Measurements from ENCODE around the gene HILPDA. TPM values are rescaled to one million over a fixed set of nuclear protein-coding genes. Genes with fewer than 3 reads are reported as not detected.
"Not testable (repeated sequence)": the region's sequence is repeated elsewhere in the genome, so short reads cannot be mapped to it uniquely, and the experiment has no call there.

Gene HILPDA
- total and polyA plus RNA-seq, 5 donors = 6.2 to 10.6 (median 6.8) TPM

DNA sequence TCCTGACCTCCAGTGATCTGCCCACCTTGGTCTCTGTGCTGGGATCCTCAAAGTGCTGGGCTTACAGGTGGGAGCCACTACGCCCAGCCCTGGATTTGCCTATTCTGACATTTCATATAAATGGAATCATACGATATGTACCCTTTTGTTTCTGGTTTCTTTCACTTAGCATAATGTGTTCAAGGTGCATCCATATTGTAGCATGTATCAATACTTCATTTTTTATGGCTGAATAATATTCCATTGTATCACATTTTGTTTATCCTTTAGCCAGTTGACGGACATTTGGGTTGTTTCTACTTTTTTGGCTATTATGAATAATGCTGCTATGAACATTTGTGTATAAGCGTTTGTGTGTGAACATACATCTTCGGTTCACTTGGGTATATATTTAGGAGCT lies 4.8 kb upstream of the HILPDA start:
- Histone ChIP-seq H3K4me1 (ENCODE audit: control insufficient read depth, insufficient read depth, low read length) (peaks cover 8% of the 10 kb centered on the region), H3K4me3 (ENCODE audit: low read length) (no peak overlapping the region), H3K27ac (ENCODE audit: low read length) (peak overlapping the region; percentile 24), H3K27me3 (ENCODE audit: control insufficient read depth, insufficient read depth) (no peaks in the 10 kb centered on the region), H3K9me3 (ENCODE audit: control insufficient read depth, low read length) (no peaks in the 10 kb centered on the region)
- ATAC-seq (no peak), DNase-seq (no peak)
- 93% methylated on average over 5 of the region's 5 CpGs for WGBS
- intact Hi-C loops (cut with DNase I) = no loop called here

DNA sequence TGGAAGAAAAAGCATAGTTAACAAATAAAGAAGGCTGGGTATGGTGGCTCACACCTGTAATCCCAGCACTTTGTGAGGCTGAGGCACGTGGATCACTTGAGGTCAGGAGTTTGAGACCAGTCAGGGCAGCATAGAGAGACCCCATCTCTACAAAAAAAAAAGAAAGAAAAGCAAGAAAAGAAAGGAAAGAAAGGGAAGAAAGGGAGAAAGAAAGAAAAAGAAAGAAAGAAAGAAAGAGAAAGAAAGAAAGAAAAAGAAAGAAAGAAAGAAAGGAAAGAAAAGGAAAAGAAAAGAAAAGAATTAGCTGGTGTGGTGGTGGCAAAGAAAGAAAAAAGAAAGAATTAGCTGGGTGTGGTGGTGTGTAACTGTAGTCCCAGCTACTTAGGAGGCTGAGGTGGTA lies 3.1 kb upstream of the HILPDA start:
- WGBS = 80% methylated on average over 1 of the region's 1 CpG
- intact Hi-C loops (cut with DNase I) = no loop called here
- Histone ChIP-seq H3K9me3 (ENCODE audit: control insufficient read depth, low read length) (no peaks in the 10 kb centered on the region), H3K27ac (ENCODE audit: low read length) (no peak overlapping the region), H3K4me3 (ENCODE audit: low read length) (no peak overlapping the region), H3K4me1 (ENCODE audit: control insufficient read depth, insufficient read depth, low read length) (peaks cover 10% of the 10 kb centered on the region), H3K27me3 (ENCODE audit: control insufficient read depth, insufficient read depth) (no peaks in the 10 kb centered on the region)
- no peak for DNase-seq
- no peak for ATAC-seq

DNA sequence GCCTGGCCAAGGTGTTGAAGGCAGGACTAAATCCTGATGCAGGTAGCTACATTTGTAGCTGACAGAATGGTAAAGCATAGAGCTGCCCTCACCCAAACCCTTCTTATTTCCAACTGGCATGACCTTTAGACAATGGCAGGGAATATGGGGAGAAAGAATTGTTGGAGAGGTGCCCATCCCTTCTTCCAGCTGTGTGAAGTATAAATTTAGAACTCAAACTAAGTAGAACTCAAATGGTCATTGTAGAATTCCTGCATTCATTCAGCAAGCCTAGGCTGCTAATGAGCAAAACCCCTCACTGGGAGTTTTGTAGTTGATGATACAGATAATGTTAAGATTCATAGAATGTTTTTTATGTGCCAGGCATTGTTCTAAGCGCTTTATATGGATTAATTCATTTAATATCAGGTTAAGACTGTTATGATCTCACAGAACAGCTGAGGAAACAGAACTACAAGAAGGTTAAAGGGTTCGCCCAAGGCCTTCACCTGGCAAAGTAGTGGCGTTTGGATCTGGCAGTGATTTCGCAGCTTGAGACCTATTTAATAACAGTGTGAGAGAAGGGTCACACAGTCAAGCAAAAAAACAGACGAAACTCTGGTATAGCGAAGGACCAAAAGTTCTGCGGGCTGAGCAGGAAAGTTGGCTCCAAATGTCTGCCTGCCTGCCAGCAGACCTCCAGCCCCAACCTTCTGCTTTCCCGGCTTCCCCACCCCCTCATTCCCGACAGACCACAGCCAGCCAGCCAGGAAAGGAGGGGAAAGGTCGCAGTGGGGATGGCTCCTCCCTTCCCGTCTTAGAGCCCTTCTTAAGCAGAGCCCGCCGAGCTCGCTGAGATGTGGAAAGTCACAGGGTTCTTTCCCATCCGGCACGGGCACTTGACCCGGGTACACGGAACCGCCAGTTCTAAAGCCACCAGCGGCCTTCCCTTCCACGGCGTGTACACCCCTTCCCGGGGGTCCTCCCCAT lies 1.6 kb upstream of the HILPDA start:
- ATAC-seq (peak; percentile 92 to 93), DNase-seq (peak; percentile 95 to 96 (median 95))
- Histone ChIP-seq H3K9me3 (ENCODE audit: control insufficient read depth, low read length) (no peaks in the 10 kb centered on the region), H3K4me3 (ENCODE audit: low read length) (peak overlapping the region; percentile 4), H3K27me3 (ENCODE audit: control insufficient read depth, insufficient read depth) (no peaks in the 10 kb centered on the region), H3K4me1 (ENCODE audit: control insufficient read depth, insufficient read depth, low read length) (peaks cover 10% of the 10 kb centered on the region), H3K27ac (ENCODE audit: low read length) (peak overlapping the region; percentile 99)
- WGBS = 16% methylated on average over 23 of the region's 23 CpGs
- intact Hi-C loops (cut with DNase I) = no loop called here

DNA sequence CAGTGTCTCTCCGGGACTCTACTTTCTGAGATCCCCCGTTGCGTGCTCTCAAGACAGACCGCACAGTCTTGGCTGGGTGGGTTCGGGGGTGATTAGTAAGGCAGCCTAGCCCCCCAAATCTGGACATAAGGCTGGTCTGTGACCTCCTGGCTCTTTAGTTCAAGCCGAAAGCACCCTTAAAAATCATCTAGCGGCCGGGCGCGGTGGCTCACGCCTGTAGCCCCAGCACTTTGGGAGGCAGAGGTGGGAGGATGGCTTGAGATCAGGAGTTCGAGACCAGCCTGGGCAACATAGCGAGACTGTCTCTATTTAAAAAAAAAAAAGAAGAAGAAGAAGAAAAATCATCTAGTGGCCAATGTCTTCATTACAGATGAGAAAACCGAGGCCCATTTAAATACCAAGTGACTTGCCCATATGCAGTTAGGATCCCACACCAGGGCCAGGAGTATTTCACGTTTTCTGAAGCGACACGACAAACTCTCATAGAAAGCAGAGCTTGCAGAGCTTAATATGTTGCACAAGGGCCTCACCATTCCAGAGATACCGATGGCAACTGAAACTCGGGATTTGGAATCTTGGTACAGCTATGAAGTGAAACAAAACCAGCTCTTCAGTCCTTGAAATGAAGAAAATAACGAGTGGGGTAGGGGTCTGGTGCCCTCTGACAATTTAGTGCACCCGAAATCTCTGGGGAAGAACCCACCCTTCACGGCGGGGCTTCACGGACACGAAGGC lies 703 bp upstream of the HILPDA start:
- intact Hi-C loops (cut with DNase I) = no loop called here
- peak in 1 of 2 donors; percentile 0 for ATAC-seq
- peak overlapping the region; percentile 91 for H3K4me3 ChIP-seq (ENCODE audit: low read length)
- WGBS = 41% methylated on average over 25 of the region's 25 CpGs
- peaks cover 10% of the 10 kb centered on the region for H3K4me1 ChIP-seq (ENCODE audit: control insufficient read depth, insufficient read depth, low read length)
- H3K27me3 ChIP-seq (ENCODE audit: control insufficient read depth, insufficient read depth) = no peaks in the 10 kb centered on the region
- DNase-seq = peak in 1 of 3 donors; percentile 45
- peak overlapping the region; percentile 99 for H3K27ac ChIP-seq (ENCODE audit: low read length)
- no peaks in the 10 kb centered on the region for H3K9me3 ChIP-seq (ENCODE audit: control insufficient read depth, low read length)

DNA sequence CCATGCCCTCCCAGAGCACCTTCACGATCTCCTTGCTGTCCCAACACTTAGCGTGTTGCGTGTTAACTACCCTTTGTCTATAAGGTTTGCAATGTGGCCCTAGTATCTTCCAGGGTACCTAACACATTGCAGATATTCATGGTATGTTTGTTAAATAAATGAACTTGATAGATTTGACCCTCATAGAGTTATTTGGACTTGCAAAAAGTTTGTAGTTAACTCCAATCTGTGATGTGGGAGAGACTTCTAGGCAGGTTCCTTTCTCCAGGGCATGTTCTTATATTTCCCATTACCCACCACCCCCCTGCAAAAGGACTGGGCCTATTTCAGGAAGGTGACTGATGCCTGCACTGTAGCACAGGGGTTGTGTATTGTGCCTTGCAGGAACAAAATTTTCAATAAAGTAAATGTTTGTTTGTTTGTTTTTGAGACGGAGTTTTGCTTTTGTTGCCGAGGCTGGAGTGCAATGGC lies 612 bp downstream of the HILPDA start:
- Histone ChIP-seq H3K27ac (ENCODE audit: low read length) (peak overlapping the region; percentile 99), H3K27me3 (ENCODE audit: control insufficient read depth, insufficient read depth) (no peaks in the 10 kb centered on the region), H3K4me1 (ENCODE audit: control insufficient read depth, insufficient read depth, low read length) (peaks cover 10% of the 10 kb centered on the region), H3K4me3 (ENCODE audit: low read length) (peak overlapping the region; percentile 91), H3K9me3 (ENCODE audit: control insufficient read depth, low read length) (no peaks in the 10 kb centered on the region)
- ATAC-seq (no peak), DNase-seq (no peak)
- intact Hi-C loops (cut with DNase I) = no loop called here
- WGBS = 8% methylated on average over 5 of the region's 5 CpGs

DNA sequence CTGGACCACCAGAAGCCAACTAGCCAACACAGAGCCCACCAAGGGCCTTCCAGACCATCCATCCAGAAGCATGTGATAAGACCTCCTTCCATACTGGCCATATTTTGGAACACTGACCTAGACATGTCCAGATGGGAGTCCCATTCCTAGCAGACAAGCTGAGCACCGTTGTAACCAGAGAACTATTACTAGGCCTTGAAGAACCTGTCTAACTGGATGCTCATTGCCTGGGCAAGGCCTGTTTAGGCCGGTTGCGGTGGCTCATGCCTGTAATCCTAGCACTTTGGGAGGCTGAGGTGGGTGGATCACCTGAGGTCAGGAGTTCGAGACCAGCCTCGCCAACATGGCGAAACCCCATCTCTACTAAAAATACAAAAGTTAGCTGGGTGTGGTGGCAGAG lies 1.7 kb downstream of the HILPDA start:
- H3K4me1 ChIP-seq (ENCODE audit: control insufficient read depth, insufficient read depth, low read length); ATAC-seq; H3K9me3 ChIP-seq (ENCODE audit: control insufficient read depth, low read length); H3K27me3 ChIP-seq (ENCODE audit: control insufficient read depth, insufficient read depth); intact Hi-C loops (cut with DNase I); H3K4me3 ChIP-seq (ENCODE audit: low read length); DNase-seq; H3K27ac ChIP-seq (ENCODE audit: low read length): not testable (repeated sequence)
- WGBS = 91% methylated on average over 6 of the region's 6 CpGs

DNA sequence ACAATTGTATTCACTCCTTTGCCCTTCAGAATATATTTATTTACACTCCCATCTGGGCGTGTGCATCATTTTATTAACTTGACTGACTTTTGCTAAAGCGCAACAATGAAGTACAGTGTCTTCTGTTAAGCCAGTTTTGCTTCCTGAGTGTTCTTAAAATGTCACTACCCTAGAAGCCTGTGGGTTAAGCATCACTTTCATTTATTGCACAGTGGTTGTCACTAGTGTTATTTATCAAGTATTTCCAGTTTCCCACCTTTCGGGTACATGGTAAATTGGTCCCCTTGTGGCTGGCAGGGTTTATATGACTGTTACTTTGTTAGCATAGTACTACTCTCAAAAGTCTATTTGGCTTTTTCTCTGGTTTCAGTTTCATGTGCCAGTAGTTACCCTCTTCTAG lies 3.3 kb downstream of the HILPDA start:
- Histone ChIP-seq H3K27ac (ENCODE audit: low read length) (no peak overlapping the region), H3K27me3 (ENCODE audit: control insufficient read depth, insufficient read depth) (no peaks in the 10 kb centered on the region), H3K4me1 (ENCODE audit: control insufficient read depth, insufficient read depth, low read length) (peaks cover 7% of the 10 kb centered on the region), H3K9me3 (ENCODE audit: control insufficient read depth, low read length) (no peaks in the 10 kb centered on the region), H3K4me3 (ENCODE audit: low read length) (no peak overlapping the region)
- DNase-seq (no peak), ATAC-seq (no peak)
- 62% methylated on average over 3 of the region's 3 CpGs for WGBS
- intact Hi-C loops (cut with DNase I) = loop anchor here in 3 of 4 donors (1.0 to 2.0 kb wide), 3 partner anchors 26 to 32 kb away; no protein-coding TSS in a partner anchor

DNA sequence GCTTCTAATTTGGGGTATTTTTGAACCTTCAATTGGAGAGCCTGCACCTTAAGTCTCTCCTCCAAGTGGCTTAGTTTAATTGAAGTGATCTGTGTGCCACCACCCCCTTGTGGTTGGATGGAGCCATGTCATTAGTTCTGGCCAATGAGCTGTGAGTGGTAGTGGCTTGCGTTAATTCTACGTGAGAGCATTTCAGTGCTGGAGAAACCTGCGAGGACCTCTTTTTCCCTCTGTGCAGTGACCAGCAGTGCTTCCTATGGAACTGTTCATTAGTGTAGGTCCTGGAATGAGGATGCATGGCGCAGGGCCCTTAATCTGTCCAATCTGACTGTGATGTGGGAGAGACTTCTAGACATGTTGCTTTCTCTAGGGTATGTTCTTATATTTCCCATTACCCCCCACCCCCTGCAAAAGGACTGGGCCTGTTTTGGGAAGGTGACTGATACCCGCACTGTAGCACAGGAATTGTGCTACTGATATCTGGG lies 3.8 kb downstream of the HILPDA start:
- ATAC-seq (peak in 1 of 2 donors; percentile 21), DNase-seq (peak; percentile 55 to 76 (median 67))
- Histone ChIP-seq H3K4me3 (ENCODE audit: low read length) (no peak overlapping the region), H3K27me3 (ENCODE audit: control insufficient read depth, insufficient read depth) (no peaks in the 10 kb centered on the region), H3K27ac (ENCODE audit: low read length) (no peak overlapping the region), H3K9me3 (ENCODE audit: control insufficient read depth, low read length) (no peaks in the 10 kb centered on the region), H3K4me1 (ENCODE audit: control insufficient read depth, insufficient read depth, low read length) (peaks cover 6% of the 10 kb centered on the region)
- 37% methylated on average over 5 of the region's 5 CpGs for WGBS
- intact Hi-C loops (cut with DNase I) = loop anchor here in 3 of 4 donors (1.0 to 2.0 kb wide), 3 partner anchors 27 to 32 kb away; no protein-coding TSS in a partner anchor

DNA sequence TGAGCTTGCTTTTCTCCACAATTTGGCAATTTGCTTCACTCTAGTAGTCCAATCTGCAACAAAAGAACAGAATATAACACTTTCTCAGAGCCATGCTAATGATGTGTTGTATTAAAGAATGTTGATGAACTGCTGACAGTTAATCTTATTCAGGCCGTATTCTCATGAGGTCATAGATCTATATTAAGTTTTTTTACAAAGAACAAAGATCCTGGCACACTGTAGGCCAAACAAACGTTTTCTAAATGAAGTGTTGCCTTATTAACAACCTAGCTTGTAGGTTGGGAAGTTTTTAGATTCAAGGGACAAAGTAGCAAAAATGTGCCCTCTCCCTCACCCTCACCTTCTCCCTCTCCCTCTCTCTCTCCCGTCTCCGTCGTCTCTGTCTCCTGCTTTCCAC lies 6.8 kb downstream of the HILPDA start:
- Histone ChIP-seq H3K9me3 (ENCODE audit: control insufficient read depth, low read length) (no peaks in the 10 kb centered on the region), H3K27me3 (ENCODE audit: control insufficient read depth, insufficient read depth) (no peaks in the 10 kb centered on the region), H3K4me3 (ENCODE audit: low read length) (no peak overlapping the region), H3K27ac (ENCODE audit: low read length) (no peak overlapping the region), H3K4me1 (ENCODE audit: control insufficient read depth, insufficient read depth, low read length) (no peaks in the 10 kb centered on the region)
- intact Hi-C loops (cut with DNase I) = loop anchor here in 1 of 4 donors (10.0 kb wide), 1 partner anchor 58 kb away; the partner anchor contains the start of gene IMPDH1
- 59% methylated on average over 5 of the region's 5 CpGs for WGBS
- DNase-seq (no peak), ATAC-seq (no peak)

DNA sequence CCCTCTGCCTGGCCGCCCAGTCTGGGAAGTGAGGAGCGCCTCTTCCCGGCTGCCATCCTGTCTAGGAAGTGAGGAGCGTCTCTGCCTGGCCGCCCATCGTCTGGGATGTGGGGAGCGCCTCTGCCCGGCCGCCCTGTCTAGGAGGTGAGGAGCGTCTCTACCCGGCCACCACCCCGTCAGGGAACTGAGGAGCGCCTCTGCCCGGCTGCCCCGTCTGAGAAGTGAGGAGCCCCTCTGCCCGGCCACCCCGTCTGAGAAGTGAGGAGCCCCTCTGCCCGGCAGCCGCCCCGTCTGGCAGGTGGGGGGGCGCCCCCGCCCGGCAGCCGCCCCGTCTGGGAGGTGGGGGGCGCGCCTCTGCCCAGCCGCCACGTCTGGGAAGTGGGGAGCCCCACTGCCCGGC lies 7.7 kb downstream of the HILPDA start:
- not testable (repeated sequence) for H3K4me1 ChIP-seq (ENCODE audit: control insufficient read depth, insufficient read depth, low read length); ATAC-seq; H3K9me3 ChIP-seq (ENCODE audit: control insufficient read depth, low read length); H3K4me3 ChIP-seq (ENCODE audit: low read length); H3K27ac ChIP-seq (ENCODE audit: low read length); H3K27me3 ChIP-seq (ENCODE audit: control insufficient read depth, insufficient read depth)
- 92% methylated on average over 30 of the region's 30 CpGs for WGBS
- intact Hi-C loops (cut with DNase I) = loop anchor here in 1 of 4 donors (10.0 kb wide), 1 partner anchor 59 kb away; the partner anchor contains the start of gene IMPDH1
- DNase-seq = peak in 2 of 3 donors; percentile 46 to 58

Data from right cardiac atrium (tissue), 5 donors.